GM12873 (cell line): ENCODE measurements around the gene KRT33B.

Experiments used
- TF ChIP-seq, protein P1 (sequence below): IDR thresholded peaks from 2 replicates; pipeline ENCODE4 v1.5.1; 2012; ENCODE audit warnings: low read depth, mild to moderate bottlenecking, moderate library complexity, low read length, control low read depth; ENCODE audit not compliant: insufficient read depth; ENCODE audit errors: missing control alignments

KRT33B gene

GRCh38 chr17:41325611-41326010, 44.0 kb downstream of the KRT33B start:
- TF ChIP-seq, protein P1, sequence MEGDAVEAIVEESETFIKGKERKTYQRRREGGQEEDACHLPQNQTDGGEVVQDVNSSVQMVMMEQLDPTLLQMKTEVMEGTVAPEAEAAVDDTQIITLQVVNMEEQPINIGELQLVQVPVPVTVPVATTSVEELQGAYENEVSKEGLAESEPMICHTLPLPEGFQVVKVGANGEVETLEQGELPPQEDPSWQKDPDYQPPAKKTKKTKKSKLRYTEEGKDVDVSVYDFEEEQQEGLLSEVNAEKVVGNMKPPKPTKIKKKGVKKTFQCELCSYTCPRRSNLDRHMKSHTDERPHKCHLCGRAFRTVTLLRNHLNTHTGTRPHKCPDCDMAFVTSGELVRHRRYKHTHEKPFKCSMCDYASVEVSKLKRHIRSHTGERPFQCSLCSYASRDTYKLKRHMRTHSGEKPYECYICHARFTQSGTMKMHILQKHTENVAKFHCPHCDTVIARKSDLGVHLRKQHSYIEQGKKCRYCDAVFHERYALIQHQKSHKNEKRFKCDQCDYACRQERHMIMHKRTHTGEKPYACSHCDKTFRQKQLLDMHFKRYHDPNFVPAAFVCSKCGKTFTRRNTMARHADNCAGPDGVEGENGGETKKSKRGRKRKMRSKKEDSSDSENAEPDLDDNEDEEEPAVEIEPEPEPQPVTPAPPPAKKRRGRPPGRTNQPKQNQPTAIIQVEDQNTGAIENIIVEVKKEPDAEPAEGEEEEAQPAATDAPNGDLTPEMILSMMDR = no peak

GRCh38 chr17:41325126-41325525, 44.5 kb downstream of the KRT33B start:
- TF ChIP-seq, protein P1 = no peak

DNA sequence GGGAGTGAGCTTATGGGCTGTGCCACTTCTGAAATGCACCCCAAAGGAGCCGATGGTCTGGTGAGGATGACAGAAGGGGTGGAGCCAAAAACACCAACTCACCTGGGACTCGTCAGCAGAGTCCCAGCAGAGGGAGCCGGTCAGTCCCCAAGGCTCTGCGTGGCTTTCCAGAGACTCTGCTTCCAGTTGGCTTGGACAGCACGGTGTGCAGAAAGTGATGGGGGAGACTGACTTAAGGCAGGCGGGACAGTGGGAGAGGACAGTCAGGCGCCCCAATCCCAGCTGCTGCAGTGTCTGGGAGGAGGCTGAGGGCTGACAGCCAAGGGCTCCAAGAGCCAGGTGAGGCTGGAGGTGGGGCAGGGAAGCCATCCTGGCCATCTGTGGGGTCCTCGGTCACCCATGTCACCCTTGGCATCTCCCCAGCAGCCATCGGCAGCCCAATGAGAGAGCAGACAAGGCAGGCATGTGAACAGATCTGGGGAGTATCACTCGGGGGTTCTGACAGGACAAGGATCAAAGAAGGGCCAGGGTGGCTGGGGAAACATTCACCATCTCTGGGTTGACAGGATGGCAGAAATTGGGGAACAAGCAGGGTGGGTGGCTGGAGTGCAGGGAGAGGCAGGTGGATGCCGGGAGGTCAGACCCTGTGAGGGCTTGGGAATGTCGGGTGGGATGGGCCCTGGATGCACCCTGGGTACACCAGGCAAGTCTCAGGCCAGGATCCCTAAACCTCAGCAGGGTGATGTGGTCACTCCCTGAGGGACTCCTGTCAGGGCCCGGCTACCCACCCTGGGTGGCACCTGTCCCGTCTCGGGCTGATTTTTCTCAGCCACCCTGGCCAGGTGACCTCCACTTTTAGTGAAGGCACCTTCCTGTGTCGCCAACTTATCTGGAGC, 45.2 kb downstream of the KRT33B start:
- TF ChIP-seq, protein P1 = no peak

GRCh38 chr17:41322903-41323895, 46.4 kb downstream of the KRT33B start:
- TF ChIP-seq, protein P1 = no peak

- TF ChIP-seq, protein P1 = peak; percentile 78
Measured at GRCh38 chr17:41322094-41322902, 47.3 kb downstream of the KRT33B start.

GRCh38 chr17:41318231-41318630, 51.4 kb downstream of the KRT33B start:
- TF ChIP-seq, protein P1 = no peak
